GM21576 (cell line): ENCODE measurements around the gene SMG7.

ENCODE experiments used
- ATAC-seq: cut with Tn5 transposase; IDR thresholded peaks from one replicate; pipeline ENCODE4 v1.9.1; 2021; ENCODE audit warnings: mild to moderate bottlenecking, moderate library complexity; ENCODE audit not compliant: unreplicated experiment

The SMG7 gene

GRCh38 chr1:183554577-183554976, 82.3 kb downstream of the SMG7 start:
- no peak for ATAC-seq

- ATAC-seq = no peak
Observed at GRCh38 chr1:183559061-183559460, 86.8 kb downstream of the SMG7 start.

GRCh38 chr1:183562701-183563100, 90.4 kb downstream of the SMG7 start:
- no peak for ATAC-seq

GRCh38 chr1:183565261-183565660, 93.0 kb downstream of the SMG7 start:
- ATAC-seq = no peak

GRCh38 chr1:183566026-183566425, 93.7 kb downstream of the SMG7 start:
- ATAC-seq = no peak

- ATAC-seq = peak; percentile 68
Observed at GRCh38 chr1:183567584-183567983, 95.3 kb downstream of the SMG7 start.

- no peak for ATAC-seq
Observed at GRCh38 chr1:183568176-183569021, 96.1 kb downstream of the SMG7 start.

GRCh38 chr1:183569141-183569540, 96.8 kb downstream of the SMG7 start:
- ATAC-seq = no peak

- ATAC-seq = no peak
Observed at GRCh38 chr1:183569801-183570200, 97.5 kb downstream of the SMG7 start.

GRCh38 chr1:183570451-183570850, 98.2 kb downstream of the SMG7 start:
- ATAC-seq = no peak

GRCh38 chr1:183571678-183572268, 99.5 kb downstream of the SMG7 start:
- ATAC-seq = no peak

- ATAC-seq = no peak
Observed at GRCh38 chr1:183572721-183573120, 100.4 kb downstream of the SMG7 start.

GRCh38 chr1:183575606-183576005, 103.3 kb downstream of the SMG7 start:
- no peak for ATAC-seq

- ATAC-seq = no peak
Observed at GRCh38 chr1:183576537-183576936, 104.2 kb downstream of the SMG7 start.

GRCh38 chr1:183577897-183578465, 105.7 kb downstream of the SMG7 start:
- ATAC-seq = no peak

GRCh38 chr1:183578856-183579255, 106.6 kb downstream of the SMG7 start:
- no peak for ATAC-seq

GRCh38 chr1:183580281-183580682, 108.0 kb downstream of the SMG7 start:
- ATAC-seq = peak; percentile 52

- no peak for ATAC-seq
Observed at GRCh38 chr1:183582021-183582713, 109.9 kb downstream of the SMG7 start.

- no peak for ATAC-seq
Observed at GRCh38 chr1:183583466-183583865, 111.2 kb downstream of the SMG7 start.

- ATAC-seq = no peak
Observed at GRCh38 chr1:183584147-183584546, 111.8 kb downstream of the SMG7 start.

- no peak for ATAC-seq
Observed at GRCh38 chr1:183585038-183585437, 112.7 kb downstream of the SMG7 start.

- no peak for ATAC-seq
Observed at GRCh38 chr1:183586455-183586854, 114.2 kb downstream of the SMG7 start.
